ENCODE measurements around the gene RAB36.
"Not testable (repeated sequence)": the region's sequence is repeated elsewhere in the genome, so short reads cannot be mapped to it uniquely, and the experiment has no call there.

Gene RAB36

GRCh38 chr22:23121000-23121421 is 24.3 kb upstream of the RAB36 start:
- no peak for DNase-seq

GRCh38 chr22:23121424-23121823 is 23.9 kb upstream of the RAB36 start:
- DNase-seq: no peak

- DNase-seq: no peak
Observed at GRCh38 chr22:23122216-23122957, 22.9 kb upstream of the RAB36 start.

GRCh38 chr22:23122992-23123803 is 22.1 kb upstream of the RAB36 start:
- no peak for DNase-seq

GRCh38 chr22:23123804-23124254 is 21.4 kb upstream of the RAB36 start:
- DNase-seq: no peak

GRCh38 chr22:23124611-23125511 is 20.4 kb upstream of the RAB36 start:
- no peak for DNase-seq

GRCh38 chr22:23125512-23126103 is 19.7 kb upstream of the RAB36 start:
- DNase-seq: no peak

- DNase-seq: no peak
Observed at GRCh38 chr22:23126165-23127054, 18.9 kb upstream of the RAB36 start.

GRCh38 chr22:23127055-23127756 is 18.1 kb upstream of the RAB36 start:
- DNase-seq: no peak

- no peak for DNase-seq
Observed at GRCh38 chr22:23127788-23128187, 17.5 kb upstream of the RAB36 start.

GRCh38 chr22:23128269-23129108 is 16.8 kb upstream of the RAB36 start:
- no peak for DNase-seq

- no peak for DNase-seq
Observed at GRCh38 chr22:23129149-23129548, 16.1 kb upstream of the RAB36 start.

GRCh38 chr22:23130697-23131096 is 14.6 kb upstream of the RAB36 start:
- DNase-seq: no peak

GRCh38 chr22:23131931-23132330 is 13.3 kb upstream of the RAB36 start:
- no peak for DNase-seq

- DNase-seq: no peak
Observed at GRCh38 chr22:23132376-23133091, 12.7 kb upstream of the RAB36 start.

GRCh38 chr22:23133922-23134321 is 11.4 kb upstream of the RAB36 start:
- no peak for DNase-seq

- DNase-seq: not testable (repeated sequence)
Observed at GRCh38 chr22:23136991-23137390, 8.3 kb upstream of the RAB36 start.

GRCh38 chr22:23137468-23137867 is 7.8 kb upstream of the RAB36 start:
- DNase-seq: no peak

- no peak for DNase-seq
Observed at GRCh38 chr22:23137905-23138561, 7.2 kb upstream of the RAB36 start.

All from DMS79 (cell line).